Islet of Langerhans (tissue), 1 donor: ENCODE results near the gene ZBTB4.

ENCODE experiments used
- FAIRE-seq: peaks from one replicate; lab custom pipeline; 2011; peaks lifted over from hg19 to GRCh38; lab: Jason Lieb, UNC

The ZBTB4 gene

DNA sequence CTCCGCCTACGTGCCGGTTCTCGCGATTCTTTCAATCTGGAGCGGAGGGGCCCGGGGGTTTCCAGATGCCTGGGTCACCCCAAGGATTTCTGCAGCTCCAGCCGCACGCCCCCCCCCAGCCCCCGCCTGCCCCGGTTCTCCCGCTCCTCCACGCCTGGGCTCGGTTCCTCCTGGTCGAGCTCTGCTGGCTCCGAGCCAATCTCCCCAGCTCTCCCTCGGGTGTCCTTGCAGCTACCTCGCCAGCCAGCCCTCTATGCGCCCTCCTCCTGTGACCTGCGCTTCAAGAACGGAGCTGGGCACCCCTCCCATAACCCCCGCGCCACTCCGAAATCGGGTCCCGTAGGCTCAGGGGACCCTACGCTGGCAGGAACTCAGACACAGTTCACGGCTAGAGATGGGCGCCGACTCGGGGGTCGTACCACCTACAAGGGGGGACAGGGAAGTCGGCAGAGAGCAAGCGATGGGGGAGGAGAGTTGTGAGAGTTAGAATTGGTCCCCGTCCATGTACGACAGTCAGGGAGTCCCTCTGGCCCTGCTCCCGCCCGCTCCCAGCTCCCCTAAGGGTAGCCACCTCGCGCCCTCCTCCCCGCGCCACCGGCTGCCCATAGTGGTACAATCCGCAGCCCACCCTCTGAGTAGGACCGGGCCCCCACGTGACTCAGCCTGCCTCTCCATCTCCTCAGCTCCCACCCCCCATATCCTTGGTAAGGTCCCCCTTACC, 39.2 kb downstream of the ZBTB4 start:
- no peak for FAIRE-seq

DNA sequence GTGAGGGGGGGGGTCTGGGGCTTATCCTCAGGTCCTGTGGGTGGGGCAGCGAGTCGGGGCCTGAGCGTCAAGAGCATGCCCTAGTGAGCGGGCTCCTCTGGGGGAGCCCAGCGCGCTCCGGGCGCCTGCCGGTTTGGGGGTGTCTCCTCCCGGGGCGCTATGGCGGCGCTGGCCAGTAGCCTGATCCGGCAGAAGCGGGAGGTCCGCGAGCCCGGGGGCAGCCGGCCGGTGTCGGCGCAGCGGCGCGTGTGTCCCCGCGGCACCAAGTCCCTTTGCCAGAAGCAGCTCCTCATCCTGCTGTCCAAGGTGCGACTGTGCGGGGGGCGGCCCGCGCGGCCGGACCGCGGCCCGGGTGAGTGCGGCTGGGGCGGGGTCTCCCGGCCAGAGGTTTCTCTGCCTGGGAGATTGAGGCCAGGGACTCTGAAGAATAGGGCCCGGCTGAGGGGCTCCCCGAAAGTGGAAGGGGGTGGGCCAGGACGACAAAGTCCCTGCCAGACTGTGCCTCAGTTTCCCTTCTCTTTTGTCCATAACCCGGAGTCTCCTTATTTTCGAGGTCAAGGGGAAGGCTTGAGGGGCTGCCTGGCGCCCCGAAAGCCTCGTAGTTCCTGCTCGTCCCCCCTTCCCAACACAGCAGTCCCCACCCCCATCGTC, 39.8 kb downstream of the ZBTB4 start, which contains the start of gene FGF11:
TSS of gene FGF11 (plus strand) at position 51 of the 651 bp plus-strand sequence. CDS start at position 160, 109 bp downstream.
- no peak for FAIRE-seq

DNA sequence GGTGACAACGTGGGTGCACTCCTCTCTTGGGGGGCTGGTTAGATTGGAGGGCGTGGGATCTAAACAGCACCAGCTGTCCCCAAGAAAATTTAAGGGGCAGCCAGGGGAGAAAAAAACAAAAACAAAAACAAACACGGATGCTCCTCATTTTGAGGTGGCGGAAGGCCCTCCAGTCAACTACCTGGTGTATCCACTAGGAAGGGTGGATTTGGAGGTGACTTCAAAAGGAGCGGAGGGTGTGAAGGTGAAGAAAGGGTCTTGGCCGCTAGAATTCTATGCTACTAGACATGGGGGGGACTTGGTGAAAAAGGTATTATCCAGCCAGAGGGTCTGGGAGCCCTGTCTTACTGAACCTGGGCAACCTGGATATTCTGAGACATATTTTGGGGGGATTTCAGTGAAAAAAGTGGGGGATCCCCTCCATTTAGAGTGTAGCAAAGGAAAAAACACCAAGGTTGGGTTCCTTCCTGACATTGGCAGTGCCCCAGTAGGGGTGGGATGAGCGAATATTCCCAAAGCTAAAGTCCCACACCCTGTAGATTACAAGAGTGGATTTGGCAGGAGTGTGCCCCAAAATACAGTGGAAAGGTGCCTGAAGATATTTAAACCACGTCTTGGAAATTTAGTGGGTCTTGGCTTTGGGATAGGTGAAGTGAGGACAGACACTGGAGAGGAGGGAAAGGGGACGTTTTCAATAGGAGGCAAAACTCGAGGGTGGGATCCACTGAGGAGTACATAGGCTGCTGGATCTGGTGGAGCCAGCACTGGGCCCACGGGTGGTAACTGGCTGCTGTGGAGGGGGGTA, 40.6 kb downstream of the ZBTB4 start:
- no peak for FAIRE-seq

DNA sequence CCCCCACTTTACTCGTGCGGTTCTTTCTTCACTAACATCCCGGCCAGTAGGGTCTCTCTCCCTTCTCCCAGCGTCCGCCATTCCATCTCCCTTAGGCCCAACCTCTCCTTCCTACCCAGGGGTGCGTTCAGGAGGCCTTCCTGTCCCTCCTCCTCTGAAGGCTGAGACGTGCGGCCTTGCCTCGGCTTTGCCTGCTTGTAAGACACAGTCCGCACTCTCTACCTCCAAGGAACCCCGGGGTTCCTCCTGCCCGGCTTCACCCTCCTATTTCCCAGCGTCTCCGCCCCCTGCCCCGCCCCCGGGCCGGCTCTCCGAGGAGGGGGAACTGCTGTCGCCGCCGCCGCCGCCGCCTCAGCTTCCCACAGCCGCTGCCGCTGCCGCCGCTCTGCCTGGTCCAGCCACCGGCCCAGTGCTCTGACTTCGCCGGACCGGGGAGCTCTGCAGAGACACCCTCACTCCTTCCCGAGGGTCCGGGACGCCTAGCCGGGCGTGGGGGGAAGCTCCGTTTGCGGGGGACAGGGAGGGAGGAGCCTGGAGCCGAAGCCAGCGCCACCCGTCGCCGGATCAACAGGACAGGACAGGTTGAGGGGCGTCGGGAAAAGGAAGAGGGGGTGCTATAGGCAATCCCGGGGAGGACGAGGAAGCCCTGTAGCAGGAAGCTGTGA, 41.3 kb downstream of the ZBTB4 start:
- FAIRE-seq, result no peak

DNA sequence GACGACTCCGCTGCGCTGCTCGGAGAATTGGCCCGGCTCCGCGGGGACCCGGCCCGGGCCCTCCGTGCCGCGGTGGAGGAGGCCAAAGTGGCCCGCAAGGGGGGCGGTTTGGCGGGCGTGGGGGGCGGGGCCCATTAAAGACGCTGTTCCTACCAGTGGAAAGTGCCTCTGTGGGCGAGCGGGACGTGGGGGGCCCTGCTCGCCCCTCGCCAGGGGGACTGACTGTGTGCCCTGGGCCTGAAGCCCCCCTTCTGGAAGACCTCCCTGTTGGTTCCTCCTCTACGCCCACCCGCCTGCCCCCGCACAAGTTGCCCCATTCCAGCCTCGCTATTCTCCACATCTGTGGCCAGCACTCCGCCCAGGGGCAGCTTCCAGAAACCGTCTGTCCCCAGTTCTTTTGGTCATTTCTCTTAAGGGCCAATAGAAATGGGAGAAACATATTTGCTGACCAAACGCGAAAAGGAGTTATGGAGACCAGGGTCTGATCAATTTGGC, 42.0 kb downstream of the ZBTB4 start:
- no peak for FAIRE-seq

DNA sequence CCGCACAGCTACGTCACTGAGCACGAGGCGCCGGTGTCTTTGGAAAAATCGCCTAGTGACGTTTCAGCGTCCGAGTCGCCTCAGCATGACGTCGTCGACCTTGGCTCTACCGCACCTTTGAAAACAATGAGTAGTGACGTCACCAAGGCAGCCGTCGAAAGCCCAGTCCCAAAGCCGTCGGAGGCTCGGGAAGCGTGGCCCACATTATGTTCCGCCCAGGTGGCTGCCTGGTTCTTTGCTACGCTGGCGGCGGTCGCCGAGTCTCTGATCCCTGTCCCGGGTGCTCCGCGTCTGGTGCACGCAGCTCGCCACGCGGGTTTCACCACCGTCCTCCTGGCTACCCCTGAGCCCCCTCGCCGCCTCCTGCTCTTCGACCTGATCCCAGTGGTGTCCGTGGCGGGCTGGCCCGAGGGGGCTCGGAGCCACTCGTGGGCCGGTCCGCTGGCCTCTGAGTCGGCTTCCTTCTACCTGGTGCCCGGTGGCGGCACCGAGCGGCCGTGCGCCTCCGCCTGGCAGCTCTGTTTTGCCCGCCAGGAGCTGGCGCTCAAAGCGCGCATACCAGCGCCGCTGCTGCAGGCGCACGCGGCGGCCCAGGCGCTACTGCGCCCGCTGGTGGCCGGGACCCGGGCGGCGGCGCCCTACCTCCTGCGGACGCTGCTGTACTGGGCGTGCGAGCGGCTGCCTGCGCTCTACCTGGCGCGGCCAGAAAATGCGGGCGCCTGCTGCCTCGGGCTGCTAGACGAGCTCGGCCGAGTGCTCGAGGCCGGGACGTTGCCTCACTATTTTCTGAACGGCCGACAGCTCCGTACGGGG, 42.7 kb downstream of the ZBTB4 start:
- FAIRE-seq, result no peak

DNA sequence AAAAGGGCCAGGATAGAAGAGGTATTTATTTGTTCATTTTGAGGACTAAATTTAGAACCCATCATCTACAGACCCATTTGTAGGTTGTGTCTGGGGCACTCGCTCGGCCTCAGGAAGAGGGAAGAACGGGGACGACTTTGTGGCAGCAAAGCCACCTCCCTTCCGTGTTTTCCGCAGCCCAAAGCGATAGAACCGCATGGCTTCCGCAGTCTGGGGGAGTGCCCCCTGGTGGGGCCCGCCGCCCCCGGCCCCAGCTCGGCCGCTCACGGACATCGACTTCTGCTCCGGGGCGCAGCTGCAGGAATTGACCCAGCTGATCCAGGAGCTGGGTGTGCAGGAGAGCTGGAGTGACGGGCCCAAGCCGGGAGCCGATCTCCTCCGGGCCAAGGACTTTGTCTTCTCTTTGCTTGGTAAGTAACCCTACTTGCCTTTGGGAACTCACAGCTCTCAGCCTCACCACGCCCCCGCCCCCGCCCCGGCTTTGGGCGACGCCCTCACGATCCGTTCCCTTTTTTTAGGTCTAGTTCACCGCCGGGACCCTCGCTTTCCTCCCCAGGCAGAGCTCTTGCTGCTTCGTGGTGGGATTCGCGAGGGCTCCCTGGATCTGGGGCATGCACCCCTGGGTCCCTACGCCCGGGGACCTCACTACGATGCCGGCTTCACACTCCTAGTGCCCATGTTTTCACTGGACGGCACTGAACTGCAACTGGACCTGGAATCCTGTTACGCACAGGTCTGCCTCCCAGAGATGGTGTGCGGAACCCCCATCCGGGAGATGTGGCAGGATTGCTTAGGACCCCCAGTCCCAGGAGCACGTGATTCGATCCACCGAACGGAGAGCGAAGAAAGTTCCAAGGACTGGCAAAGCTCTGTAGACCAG, 43.5 kb downstream of the ZBTB4 start:
- FAIRE-seq, result no peak

DNA sequence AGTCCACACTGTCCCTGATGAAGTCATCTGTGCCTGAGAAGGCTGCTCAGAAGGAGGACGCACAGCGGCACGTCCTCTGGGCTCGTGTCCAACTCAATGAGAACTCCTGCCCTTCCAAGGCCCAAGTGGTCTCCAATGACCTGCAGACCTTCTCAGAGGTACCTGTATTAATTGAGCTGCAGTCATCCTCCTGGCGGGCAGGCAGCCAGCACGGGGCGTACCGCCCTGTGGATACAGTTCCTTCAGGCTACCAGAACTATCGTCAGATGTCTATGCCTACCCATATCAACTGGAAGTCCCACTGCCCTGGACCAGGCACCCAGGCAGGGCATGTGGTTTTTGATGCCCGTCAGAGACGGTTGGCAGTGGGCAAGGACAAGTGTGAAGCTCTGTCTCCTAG, 47.1 kb downstream of the ZBTB4 start:
- no peak for FAIRE-seq

DNA sequence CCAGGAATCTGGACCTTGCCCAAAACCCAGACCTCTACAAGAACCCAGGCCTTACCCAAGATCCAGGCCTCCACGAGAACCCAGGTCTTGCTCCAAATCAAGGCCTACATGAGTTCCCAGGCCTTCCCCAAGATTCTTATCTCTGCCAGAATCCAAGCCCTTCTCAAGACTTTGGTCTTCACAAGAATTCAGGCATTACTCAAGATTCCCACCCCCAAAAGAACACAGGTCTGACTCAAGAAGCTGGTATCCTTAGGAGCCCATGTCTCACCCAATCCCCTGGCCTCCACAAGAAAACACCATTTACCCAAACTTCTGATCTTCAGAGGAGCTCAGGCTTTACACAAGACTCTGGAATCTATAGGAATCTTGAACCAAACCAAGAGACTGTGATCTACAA, 48.2 kb downstream of the ZBTB4 start:
- FAIRE-seq, result no peak

DNA sequence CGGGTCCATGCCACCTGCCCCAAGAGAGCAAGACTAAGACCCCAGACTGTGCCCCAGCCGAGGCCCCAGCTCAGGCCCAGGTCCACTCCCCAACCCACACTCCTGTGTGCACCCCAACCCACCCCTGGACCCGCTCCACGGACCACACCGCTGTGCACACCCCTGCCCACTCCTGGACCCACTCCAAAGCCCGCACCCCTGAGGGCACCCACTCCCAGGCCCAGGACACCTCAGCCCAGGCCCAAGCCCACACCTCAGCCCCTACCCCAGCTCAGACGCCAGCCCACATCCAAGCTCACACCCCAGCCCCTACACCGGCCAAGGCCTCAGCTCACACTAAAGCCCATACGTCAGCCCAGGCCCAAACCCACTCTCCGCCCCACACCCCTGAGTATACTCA, 49.7 kb downstream of the ZBTB4 start:
- FAIRE-seq, result no peak

DNA sequence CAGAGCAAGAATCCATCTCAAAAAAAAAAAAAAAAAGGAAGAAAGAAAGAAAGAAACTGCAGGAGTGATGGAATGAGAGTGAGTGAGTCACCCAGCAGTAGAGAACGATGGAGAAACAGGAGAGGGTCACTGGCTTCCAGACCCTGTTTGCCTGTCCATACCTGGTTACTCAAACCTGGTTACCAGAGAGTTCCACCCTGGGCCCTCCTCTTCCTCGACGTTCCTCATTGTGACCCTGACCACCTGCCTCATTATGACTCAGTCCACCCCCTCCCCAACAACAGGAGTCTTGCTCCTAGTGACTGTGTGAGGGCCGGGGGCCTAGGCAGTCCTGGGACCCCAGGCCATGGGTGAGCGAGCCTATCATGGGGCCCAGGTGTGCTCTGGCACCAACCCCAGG, 50.9 kb downstream of the ZBTB4 start, which contains the start of gene SPEM3:
TSS of gene SPEM3 (plus strand) at position 301 of the 400 bp plus-strand sequence. CDS start at position 347, 46 bp downstream.
- no peak for FAIRE-seq

DNA sequence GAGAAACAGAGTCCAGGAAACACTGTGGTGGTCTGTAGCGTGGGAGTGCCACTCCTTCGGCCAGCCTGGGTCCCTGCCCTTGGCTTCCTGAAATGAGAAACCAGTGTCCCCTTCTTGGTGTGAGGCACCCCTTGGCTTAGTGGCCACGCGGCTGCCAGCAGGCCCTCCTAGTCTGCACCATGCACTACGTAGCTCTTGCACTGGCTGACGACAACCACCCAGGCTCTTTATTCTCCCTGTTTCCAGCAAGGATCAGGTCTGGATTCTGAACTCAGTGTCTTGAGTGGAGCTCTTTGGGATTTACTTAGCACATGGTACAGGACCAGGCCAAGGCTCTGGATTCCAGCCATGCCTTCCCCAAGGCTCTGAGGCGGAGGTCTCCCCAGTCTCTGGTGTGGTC, 51.9 kb downstream of the ZBTB4 start:
- no peak for FAIRE-seq

DNA sequence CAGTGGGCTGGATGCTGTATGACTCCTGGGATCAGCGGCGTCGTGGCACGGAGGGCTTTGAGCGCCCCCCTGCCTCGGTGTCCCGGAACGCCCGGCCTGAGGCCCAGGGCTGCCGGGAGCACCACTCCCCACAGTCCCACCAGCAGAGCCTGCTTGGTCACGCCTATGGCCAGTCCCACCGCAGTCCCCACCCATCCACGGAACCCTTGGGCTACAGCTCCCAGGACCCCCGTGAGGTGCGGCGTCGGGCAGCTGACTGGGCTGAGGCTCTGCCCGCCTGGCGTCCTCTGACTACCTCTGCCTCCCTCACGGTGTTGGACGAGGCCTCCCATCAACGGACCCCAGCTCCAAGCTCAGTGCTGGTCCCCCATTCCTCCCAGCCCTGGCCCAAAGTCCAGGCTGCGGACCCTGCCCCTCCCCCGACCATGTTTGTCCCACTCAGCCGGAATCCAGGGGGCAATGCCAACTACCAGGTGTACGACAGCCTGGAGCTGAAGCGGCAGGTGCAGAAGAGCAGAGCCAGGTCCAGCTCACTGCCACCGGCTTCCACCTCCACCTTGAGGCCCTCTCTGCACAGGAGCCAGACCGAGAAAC, 52.4 kb downstream of the ZBTB4 start:
- no peak for FAIRE-seq

DNA sequence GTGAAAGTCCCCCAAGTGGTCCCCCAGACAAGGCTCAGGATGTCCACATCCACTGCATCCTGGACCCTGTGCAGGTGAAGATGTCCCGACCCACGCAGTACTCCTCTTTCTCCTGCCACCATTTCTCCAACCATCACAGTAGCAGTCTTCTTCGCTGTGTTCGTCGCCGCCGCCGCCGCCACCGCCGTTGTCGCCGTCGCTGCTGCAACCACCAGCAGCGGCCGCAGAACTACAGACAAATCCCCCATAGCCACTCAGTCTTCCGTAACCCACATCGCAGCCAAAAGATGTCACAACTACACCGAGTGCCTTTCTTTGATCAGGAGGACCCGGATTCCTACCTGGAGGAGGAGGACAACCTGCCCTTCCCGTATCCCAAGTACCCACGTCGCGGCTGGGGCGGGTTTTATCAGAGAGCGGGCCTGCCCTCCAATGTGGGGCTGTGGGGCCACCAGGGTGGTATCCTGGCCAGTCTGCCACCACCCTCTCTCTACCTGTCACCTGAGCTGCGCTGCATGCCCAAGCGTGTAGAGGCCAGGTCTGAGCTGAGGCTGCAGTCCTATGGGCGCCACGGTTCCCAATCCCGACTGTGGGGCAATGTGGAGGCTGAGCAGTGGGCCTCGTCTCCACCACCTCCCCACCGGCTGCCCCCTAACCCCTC, 53.1 kb downstream of the ZBTB4 start:
- no peak for FAIRE-seq

DNA sequence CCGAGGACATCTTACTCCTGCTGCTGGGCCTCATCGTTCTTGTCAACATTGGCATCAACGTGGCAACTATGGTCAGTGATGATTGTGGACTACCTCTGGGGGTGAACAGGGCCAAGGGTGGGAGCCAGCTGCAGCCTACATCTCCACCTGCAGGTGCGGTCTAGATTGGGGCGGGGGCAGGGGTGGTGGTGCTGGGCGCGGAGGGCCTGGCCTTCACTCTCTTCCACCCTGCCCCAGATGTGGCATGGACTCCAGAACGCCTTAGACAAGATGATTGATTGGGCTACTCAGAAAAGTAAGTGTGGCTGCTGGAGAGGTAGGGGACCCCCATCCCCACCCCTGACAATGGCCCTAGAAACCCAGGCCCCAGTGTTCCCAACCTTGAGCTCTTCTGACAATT, 53.7 kb downstream of the ZBTB4 start:
- FAIRE-seq, result no peak

DNA sequence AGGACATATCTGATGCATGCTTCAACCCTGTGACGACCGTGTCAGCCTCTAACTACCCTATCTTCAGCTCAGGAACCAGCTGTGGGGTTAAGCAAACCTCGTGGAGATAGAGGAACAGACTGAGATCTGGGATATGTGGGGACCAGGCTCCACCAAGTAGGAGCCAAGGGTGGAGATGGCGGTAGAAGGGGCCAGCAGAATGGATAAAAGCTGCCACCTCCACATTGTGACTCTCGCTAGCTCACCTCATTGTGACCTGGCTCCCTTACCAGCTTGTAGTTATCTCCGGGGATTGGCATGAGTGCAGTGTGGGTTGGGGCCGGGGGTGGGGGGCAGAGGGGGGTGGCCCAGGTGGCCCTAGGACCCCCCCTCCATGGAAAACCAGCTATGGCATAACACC, 54.1 kb downstream of the ZBTB4 start, which contains the start of gene SPEM2:
TSS of gene SPEM2 (plus strand) at position 301 of the 400 bp plus-strand sequence. CDS start at position 374, 73 bp downstream.
- FAIRE-seq, result no peak

DNA sequence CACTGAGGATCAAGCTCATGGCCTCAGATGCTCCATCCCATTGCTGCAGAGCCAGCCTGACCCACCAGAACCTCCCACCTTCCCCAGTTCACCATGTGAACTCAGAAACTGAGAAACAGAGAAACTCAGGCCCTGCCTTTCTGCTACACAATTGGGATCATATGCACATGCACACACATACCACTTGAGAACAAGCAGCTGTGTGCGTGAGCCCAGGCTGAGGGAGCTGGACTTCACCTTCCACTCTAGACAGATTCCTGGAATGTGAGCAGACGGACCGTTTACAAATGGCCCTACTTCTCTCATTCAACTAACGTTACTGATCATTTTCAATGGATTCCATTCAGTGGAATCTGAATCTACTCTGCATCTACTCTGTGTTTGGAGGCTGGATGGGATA, 55.8 kb downstream of the ZBTB4 start:
- FAIRE-seq, result no peak

DNA sequence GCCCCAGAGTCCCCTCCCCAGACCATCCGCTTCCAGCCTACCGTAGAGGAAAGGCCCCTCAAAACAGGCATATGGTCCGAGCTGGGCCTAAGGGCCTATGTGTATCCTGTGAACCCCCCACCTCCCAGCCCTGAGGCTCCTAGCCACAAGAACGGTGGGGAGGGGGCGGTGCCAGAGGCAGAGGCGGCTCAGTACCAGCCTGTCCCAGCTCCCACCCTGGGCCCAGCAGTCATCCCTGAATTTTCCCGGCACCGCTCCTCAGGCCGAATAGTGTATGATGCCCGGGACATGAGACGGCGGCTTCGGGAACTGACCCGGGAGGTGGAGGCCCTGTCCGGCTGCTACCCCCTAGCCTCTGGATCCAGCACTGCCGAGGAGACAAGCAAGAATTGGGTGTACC, 58.2 kb downstream of the ZBTB4 start:
- FAIRE-seq, result no peak
